HG02642 (cell line): ENCODE data around the gene DAD1.
"Not testable (repeated sequence)": the region's sequence is repeated elsewhere in the genome, so short reads cannot be mapped to it uniquely, and the experiment has no call there.

Experiments used
- ATAC-seq: cut with Tn5 transposase; IDR thresholded peaks from one replicate; pipeline ENCODE4 v1.9.1; 2021; ENCODE audit warnings: mild to moderate bottlenecking; ENCODE audit not compliant: unreplicated experiment, poor library complexity

Gene DAD1

GRCh38 chr14:22553861-22554497 lies 35.0 kb downstream of the DAD1 start:
- not testable (repeated sequence) for ATAC-seq

GRCh38 chr14:22553445-22553844 lies 35.6 kb downstream of the DAD1 start:
- ATAC-seq, result no peak

DNA sequence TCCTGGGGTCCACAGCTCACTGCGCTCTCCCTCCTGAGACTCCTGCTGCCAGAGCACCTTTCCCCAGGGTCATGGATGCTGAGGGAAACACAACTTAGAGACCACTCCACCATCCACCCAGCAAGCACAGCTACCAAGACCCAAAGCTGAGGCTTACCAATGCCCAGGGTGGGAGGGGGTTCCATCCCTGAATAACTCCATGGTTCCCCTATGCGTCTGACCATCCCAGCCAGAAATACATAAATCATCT lies 36.3 kb downstream of the DAD1 start:
- ATAC-seq, result no peak

DNA sequence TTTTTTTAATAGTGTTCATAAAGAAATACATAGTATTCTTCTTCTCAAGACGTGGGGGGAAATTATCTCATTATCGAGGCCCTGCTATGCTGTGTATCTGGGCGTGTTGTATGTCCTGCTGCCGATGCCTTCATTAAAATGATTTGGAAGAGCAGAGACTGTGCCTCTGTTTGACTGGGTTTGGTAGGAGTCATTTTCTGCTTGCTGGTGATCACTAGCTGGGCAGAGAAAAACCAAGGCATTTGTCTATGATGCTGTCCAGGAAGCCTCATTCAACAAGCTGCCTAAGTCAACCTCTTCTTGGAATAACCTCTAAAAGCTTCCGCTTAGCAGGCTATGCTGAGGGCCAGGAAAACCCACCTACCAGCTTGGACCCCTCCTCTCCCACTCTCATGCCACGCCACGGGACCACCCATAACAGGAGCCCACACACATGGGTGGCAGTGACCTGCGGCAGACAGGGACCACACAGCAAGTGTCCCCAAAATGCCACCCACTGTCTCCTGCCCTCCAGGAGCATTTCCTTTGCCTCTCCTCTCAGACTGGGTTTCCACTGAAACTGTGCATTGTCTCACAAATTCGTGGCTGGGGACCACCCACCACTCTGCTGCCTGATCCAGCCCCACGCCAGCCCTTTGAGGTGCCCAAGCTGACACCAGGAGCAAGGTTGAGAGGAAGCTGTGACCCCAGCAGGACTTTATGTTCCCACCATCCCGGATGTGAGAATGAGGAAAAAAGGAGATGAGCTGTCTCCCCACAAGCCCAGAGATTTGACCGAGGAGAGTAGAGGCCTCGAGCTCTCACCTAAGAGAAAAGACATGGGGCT lies 36.8 kb downstream of the DAD1 start:
- no peak for ATAC-seq

GRCh38 chr14:22551605-22551997 lies 37.4 kb downstream of the DAD1 start:
- no peak for ATAC-seq

DNA sequence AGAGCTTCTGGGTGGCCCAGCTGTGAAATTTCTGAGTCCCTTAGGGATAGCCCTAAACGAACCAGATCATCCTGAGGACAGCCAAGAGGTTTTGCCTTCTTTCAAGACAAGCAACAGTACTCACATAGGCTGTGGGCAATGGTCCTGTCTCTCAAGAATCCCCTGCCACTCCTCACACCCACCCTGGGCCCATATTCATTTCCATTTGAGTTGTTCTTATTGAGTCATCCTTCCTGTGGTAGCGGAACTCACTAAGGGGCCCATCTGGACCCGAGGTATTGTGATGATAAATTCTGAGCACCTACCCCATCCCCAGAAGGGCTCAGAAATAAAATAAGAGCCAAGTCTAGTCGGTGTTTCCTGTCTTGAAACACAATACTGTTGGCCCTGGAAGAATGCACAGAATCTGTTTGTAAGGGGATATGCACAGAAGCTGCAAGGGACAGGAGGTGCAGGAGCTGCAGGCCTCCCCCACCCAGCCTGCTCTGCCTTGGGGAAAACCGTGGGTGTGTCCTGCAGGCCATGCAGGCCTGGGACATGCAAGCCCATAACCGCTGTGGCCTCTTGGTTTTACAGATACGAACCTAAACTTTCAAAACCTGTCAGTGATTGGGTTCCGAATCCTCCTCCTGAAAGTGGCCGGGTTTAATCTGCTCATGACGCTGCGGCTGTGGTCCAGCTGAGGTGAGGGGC lies 38.9 kb downstream of the DAD1 start:
- peak; percentile 67 for ATAC-seq

DNA sequence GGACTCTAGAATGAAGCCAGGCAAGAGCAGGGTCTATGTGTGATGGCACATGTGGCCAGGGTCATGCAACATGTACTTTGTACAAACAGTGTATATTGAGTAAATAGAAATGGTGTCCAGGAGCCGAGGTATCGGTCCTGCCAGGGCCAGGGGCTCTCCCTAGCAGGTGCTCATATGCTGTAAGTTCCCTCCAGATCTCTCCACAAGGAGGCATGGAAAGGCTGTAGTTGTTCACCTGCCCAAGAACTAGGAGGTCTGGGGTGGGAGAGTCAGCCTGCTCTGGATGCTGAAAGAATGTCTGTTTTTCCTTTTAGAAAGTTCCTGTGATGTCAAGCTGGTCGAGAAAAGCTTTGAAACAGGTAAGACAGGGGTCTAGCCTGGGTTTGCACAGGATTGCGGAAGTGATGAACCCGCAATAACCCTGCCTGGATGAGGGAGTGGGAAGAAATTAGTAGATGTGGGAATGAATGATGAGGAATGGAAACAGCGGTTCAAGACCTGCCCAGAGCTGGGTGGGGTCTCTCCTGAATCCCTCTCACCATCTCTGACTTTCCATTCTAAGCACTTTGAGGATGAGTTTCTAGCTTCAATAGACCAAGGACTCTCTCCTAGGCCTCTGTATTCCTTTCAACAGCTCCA lies 39.6 kb downstream of the DAD1 start:
- no peak for ATAC-seq

DNA sequence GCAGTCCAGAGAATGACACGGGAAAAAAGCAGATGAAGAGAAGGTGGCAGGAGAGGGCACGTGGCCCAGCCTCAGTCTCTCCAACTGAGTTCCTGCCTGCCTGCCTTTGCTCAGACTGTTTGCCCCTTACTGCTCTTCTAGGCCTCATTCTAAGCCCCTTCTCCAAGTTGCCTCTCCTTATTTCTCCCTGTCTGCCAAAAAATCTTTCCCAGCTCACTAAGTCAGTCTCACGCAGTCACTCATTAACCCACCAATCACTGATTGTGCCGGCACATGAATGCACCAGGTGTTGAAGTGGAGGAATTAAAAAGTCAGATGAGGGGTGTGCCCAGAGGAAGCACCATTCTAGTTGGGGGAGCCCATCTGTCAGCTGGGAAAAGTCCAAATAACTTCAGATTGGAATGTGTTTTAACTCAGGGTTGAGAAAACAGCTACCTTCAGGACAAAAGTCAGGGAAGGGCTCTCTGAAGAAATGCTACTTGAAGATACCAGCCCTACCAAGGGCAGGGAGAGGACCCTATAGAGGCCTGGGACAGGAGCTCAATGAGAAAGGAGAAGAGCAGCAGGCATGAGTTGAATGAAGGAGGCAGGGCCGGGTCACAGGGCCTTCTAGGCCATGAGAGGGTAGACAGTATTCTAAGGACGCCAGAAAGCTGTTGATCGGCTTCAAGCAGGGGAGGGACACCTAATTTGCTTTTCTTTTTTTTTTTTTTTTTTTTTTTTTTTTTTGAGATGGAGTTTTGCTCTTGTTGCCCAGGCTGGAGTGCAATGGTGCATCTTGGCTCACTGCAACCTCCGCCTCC lies 40.9 kb downstream of the DAD1 start:
- no peak for ATAC-seq

- ATAC-seq, result no peak
Observed at GRCh38 chr14:22547313-22547947, 41.6 kb downstream of the DAD1 start.

GRCh38 chr14:22546722-22547071 lies 42.3 kb downstream of the DAD1 start:
- ATAC-seq, result no peak

- no peak for ATAC-seq
Observed at GRCh38 chr14:22545842-22546721, 42.9 kb downstream of the DAD1 start.

GRCh38 chr14:22544881-22545420 lies 44.1 kb downstream of the DAD1 start:
- ATAC-seq, result no peak

DNA sequence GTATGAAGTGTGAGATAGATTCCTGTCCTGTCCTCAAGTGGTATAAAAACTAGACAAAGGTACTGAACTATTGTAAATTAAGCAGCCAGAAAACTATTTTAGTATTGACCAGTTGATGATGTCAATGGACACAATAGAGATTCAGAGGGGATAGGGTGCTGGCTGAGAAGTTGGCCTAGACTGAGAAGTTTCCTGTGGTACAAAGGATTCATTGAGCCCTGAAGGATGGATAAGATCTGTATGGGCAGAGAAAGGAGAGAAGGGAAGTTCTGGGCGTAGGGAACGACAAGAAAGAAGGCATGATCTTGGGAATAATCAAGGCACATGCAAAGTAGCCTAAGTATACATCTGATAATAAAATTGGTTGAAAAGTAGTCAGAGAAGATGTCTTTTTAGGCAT lies 44.6 kb downstream of the DAD1 start:
- ATAC-seq, result no peak

DNA sequence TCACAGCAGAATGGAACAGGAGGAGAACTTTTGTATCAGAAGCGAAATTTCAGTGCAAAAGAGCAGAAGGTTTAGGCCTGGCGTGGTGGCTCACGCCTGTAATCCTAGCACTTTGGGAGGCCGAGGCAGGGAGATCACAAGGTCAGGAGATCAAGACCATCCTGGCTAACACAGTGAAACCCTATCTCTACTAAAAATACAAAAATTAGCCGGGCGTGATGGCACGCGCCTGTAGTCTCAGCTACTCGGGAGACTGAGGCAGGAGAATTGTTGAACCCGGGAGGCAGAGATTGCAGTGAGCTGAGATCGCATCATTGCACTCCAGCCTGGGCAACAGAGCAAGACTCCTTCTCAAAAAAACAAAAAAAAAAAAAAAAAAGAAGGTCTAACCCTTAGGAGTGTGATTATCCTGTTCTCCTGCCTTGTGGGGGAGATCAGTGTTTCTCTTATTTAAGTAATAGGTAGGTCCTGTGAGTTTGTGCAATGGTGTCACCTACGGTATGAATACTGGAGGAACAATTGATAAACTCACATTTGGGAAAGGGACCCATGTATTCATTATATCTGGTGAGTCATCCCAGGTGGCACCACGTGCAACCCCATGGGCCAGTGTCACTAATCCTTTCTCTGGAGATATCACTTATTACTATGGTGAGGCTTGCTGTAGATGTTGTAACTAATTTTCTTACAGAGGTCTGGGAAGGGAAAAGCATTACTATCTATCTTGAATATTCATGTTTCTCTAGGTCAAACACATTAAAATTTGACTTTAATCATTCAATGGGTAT lies 45.3 kb downstream of the DAD1 start:
- not testable (repeated sequence) for ATAC-seq

DNA sequence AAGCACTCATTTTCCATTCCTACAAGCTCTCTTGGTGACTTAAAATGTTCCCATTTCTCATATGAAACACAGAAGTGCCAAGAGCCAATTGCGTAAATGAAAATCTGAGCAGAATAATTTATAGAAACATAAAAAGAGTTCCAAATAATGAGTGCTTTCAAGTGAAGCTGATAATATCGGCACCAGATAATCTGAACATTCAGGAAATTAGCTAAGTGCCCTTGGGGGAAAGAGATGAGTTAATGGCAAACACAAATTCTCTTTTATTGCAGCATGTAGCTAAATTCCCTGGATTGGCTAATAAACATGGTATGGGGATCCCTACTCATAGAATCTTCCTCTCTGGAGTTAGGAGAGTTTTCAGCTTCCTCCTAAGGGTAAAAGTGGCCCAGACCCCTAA lies 46.7 kb downstream of the DAD1 start:
- ATAC-seq, result no peak

GRCh38 chr14:22541721-22542120 lies 47.3 kb downstream of the DAD1 start:
- no peak for ATAC-seq

GRCh38 chr14:22540811-22541360 lies 48.1 kb downstream of the DAD1 start:
- no peak for ATAC-seq

GRCh38 chr14:22540293-22540692 lies 48.7 kb downstream of the DAD1 start:
- ATAC-seq, result no peak
